HG03025 (cell line): ENCODE results near the gene GDPD2.
"Not testable (repeated sequence)": the region's sequence is repeated elsewhere in the genome, so short reads cannot be mapped to it uniquely, and the experiment has no call there.

Experiments
- ATAC-seq: cut with Tn5 transposase; IDR thresholded peaks from one replicate; pipeline ENCODE4 v1.9.1; 2021; ENCODE audit warnings: mild to moderate bottlenecking, moderate library complexity; ENCODE audit not compliant: unreplicated experiment, low FRiP score

The GDPD2 gene, protein sequence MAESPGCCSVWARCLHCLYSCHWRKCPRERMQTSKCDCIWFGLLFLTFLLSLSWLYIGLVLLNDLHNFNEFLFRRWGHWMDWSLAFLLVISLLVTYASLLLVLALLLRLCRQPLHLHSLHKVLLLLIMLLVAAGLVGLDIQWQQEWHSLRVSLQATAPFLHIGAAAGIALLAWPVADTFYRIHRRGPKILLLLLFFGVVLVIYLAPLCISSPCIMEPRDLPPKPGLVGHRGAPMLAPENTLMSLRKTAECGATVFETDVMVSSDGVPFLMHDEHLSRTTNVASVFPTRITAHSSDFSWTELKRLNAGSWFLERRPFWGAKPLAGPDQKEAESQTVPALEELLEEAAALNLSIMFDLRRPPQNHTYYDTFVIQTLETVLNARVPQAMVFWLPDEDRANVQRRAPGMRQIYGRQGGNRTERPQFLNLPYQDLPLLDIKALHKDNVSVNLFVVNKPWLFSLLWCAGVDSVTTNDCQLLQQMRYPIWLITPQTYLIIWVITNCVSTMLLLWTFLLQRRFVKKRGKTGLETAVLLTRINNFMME

GRCh38 chrX:70422851-70423341 is at the start of gene GDPD2:
Gene GDPD2 (plus strand): TSS chrX:70423314. CDS start chrX:70424985, 1,671 bp downstream.
- ATAC-seq = no peak

- ATAC-seq = no peak
Measured at GRCh38 chrX:70386235-70386634, 36.9 kb upstream of the GDPD2 start.

GRCh38 chrX:70398899-70399298 is 24.2 kb upstream of the GDPD2 start:
- no peak for ATAC-seq

DNA sequence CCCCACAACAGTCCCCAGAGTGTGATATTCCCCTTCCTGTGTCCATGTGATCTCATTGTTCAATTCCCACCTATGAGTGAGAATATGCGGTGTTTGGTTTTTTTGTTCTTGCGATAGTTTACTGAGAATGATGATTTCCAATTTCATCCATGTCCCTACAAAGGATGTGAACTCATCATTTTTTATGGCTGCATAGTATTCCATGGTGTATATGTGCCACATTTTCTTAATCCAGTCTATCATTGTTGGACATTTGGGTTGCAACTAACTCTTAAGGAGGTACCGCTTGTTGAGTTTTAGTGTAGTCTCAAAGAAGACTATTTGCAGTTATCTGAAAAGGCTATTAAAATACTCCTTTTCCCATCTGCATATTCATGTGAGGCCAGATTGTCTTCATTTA is 22.9 kb upstream of the GDPD2 start:
- not testable (repeated sequence) for ATAC-seq

DNA sequence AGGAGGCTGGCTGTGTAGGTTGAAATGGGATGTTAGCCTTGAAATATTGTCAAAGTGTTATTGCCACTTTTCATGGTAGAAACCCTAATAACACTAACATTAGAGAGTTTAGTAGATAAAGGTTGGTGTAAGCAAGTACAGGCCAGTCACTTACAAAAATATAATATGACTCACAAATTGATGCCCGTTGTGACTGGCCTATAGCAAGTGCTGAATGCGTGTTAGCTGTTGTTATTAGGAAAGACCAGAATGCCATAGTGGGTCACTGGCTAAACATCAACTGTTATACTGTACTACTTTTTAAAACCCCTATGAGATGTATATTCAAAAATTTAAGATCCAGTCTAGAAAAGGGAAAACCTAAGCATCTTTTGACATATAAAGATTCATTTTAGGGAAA is 20.4 kb upstream of the GDPD2 start:
- ATAC-seq = no peak

DNA sequence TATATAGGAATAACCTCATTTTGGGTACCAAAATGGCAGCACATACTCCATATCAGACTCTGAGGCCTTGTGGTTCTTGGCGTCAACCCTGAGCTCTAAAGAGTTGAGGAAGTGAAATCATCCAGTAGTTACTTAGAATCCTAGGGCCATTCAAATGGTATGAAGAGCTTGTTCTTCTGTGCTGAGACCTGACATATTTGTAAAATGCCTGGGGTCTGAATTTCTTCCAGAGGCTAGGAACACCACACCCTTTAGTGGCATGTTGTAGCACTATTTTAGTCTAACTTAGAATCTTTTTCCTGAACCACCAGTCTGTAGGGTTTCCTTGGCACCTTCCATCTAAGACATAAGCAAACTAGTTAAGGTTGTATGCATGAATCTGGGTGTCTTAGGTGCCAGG is 18.1 kb upstream of the GDPD2 start:
- ATAC-seq = no peak

- ATAC-seq = no peak
Measured at GRCh38 chrX:70410921-70411320, 12.2 kb upstream of the GDPD2 start.

DNA sequence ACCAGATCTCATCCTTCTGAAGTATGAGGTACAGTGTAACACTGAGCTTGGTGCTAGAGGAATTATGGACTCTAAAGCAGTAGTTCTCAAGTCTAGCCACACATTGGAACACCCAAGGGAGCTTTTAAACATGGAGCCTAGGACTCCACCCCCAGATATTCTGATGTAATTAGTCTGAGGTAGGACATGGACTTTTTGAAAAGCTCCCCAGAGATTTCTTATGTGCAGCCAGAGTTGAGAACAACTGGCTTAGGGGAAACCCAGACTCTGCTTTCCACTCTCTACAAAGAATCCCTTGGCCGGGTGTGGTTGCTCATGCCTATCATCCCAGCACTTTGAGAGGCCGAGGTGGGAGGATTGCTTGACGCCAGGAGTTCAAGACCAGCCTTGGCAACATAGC is 11.6 kb upstream of the GDPD2 start:
- no peak for ATAC-seq

DNA sequence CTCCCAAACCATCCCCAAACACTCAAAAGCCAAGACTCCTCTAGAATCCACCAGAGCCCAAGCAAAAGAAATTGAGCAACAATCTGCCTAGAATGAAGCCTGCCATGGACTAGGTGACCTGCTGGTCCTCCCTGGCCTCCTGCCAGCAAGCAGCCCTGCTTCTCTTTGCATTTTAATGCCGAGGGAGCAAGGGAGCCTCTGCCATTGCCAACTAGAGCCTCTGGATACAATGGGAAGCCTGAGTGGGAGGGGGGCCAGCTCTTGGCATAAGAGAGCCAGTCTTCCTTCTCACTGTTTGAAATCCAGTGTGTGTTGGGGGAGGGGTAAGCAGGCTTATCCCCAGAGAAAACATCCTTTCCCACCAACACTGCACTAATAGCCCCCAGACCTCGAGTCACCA is 1.5 kb upstream of the GDPD2 start:
- no peak for ATAC-seq

DNA sequence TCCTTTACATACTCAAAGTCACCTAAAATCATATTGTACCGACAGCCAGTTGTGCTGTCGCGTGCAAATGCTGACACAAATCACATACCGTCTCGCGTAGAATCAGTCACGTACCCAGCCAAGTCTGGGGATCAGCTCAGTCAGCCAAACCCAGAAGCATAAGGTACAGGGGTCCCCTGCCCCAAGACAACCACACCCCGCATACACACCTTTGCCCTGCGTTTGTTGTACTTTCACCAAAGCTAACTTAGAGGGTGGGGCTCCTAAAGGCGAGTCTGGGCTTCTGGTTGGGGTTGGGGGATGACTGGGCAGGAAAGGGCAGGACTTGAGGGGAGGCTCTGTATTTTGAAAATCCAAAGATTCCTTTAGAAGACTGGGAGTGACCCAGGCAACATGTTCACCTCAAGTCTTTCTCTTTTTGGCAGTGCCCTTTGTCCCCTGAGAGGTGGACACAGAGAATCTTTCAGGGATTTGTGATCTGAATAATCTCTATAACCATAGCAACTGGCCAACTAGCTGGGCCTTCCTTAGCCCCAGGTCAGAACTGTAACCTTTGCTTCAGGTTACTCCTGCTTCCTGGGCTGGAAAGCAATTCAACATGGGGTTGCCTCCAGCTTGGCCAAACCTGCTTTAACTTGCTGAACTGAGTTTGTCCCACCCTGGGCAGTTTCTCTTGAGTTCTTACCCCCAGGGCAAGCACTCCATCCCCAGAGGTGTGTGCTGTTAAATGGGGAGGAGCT is 992 bp downstream of the GDPD2 start:
- ATAC-seq = no peak

DNA sequence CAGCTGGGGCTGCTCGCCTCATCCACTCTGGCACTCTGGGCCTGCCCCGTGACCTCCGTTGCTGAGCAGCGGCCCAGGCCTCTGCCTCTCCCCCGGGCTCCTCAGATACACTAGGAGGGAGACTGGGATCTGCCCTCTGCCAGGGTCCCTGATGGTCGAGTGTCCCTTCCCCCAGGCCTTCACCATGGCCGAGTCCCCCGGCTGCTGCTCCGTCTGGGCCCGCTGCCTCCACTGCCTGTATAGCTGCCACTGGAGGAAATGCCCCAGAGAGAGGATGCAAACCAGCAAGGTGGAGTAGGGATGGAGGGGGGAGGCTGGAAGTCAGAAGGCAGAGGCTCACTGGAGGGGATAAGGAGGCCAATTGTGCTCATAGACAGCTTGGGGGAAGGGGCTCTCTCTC is 1.7 kb downstream of the GDPD2 start:
- ATAC-seq = no peak

GRCh38 chrX:70426286-70427278 is 3.5 kb downstream of the GDPD2 start:
- no peak for ATAC-seq

GRCh38 chrX:70427365-70427764 is 4.3 kb downstream of the GDPD2 start:
- no peak for ATAC-seq

- no peak for ATAC-seq
Measured at GRCh38 chrX:70429759-70430158, 6.6 kb downstream of the GDPD2 start.

- no peak for ATAC-seq
Measured at GRCh38 chrX:70432936-70433847, 10.1 kb downstream of the GDPD2 start.

- peak; percentile 43 for ATAC-seq
Measured at GRCh38 chrX:70433848-70434351, 10.8 kb downstream of the GDPD2 start.

DNA sequence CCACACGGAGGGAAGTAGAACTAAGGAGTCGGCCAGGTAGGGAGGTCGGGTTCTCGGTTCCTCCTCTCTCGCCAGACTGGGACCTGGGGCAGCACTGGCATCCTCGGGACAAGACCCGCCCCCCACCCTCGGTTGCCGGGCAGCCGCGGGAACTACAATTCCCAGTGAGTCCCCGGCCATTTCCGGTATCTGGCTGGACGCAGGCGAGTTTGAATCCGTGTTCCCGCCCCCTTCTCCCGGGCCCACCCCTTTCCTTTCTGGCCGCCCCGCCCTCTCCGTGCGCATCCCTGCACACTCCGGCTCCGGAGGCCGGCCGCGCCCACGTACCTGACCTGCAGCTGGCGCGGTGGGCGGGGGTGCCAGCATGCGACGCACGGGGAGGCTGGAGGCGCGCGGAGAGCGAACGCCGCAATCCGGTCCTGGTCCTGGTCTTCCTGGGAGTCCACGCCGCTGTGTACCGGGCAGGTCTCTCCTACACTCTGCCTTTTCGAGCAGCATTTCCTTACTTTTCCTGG is 11.3 kb downstream of the GDPD2 start:
- ATAC-seq = peak; percentile 39

DNA sequence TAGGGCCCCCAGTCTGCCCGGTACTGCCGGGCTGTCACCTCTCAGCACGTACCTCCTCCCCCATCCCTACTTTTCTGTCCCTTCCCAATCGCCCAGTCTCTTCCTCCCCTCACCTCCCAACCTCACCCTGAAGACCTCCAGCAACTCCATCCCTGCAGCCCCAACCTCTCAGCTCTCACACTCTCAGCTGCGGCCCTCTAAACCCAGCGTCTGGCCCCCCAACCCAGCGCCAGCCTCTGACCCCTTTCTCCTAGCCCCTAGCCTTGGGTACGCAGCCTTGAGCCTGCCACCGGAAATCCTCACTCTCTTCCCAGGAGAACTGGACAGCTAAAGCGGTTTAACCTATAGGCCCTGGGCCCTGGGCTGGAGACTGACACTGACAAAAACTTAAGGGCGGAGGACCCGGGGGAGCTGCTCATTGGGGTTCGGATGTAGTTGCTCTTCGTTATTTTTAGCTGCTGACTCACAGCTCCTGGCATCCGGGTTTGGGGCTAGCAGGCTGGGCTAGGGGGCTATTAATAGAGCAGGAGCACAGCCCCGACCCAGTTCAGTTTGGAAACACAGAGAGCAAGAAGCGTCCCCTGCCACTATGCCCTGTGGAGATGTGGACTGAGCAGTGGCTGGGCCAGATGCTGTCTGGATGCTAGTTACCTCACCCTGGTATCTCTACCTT is 11.9 kb downstream of the GDPD2 start:
- no peak for ATAC-seq
